HG02588 (cell line): ENCODE data around the gene LLGL1.

ENCODE experiments used
- ATAC-seq: cut with Tn5 transposase; IDR thresholded peaks from one replicate; pipeline ENCODE4 v1.9.1; 2021; ENCODE audit warnings: mild to moderate bottlenecking, moderate library complexity; ENCODE audit not compliant: unreplicated experiment

The LLGL1 gene

DNA sequence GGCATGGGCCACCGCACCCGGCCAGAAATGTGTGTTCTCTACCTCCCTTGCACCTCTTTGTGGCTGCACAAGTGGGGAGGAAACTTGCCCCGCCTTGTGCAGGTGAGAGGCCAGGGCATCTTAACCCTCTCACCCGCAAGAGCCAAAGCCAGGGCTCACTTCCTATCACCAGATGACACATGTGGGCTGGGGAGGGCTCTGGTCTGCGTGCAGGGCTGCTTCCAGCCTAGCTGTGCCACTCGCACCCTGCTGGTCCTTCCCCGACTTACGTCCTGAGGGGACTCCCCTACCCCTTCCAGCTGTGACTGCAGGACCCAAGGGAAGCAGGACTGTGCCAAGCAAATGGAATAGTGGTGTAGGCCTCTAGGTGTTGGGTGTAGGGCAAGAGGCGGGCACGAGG lies 41.9 kb downstream of the LLGL1 start:
- ATAC-seq: no peak

DNA sequence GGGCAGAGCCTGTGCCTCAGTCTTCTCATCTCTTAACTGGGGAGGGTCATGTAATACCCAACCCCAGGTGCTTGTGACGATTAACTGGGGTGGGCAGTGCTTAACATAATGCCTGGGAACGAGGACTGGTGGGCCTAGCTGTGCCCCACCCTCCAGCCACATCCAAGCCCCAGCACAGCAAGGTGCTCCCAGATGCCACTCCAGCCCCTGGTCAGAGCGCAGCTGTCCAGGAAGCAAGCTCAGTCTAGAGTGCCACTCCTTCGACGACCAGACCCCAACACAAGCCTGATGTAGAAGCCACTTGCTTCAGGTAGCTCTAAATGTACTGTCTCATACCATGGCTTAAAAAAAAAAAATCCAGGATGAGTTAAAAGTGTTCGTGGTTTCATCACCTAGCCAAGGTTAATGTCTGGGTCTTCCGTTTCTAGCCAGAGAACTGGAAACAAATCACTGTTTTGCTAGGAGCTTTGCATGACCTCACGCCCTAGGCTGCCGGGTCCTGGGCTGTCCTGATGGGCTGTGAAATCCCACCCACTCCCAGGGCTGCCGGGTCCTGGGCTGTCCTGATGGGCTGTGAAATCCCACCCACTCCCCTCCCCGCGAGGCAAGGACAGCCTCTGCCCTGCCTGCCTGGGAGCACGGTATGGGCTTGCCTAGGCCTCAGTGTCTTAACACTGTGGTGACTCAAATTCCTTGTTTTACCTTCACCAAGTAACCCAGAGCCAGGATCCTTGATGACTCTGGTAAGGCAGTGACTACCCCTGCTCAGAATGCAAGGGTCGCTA lies 42.7 kb downstream of the LLGL1 start:
- ATAC-seq: no peak

DNA sequence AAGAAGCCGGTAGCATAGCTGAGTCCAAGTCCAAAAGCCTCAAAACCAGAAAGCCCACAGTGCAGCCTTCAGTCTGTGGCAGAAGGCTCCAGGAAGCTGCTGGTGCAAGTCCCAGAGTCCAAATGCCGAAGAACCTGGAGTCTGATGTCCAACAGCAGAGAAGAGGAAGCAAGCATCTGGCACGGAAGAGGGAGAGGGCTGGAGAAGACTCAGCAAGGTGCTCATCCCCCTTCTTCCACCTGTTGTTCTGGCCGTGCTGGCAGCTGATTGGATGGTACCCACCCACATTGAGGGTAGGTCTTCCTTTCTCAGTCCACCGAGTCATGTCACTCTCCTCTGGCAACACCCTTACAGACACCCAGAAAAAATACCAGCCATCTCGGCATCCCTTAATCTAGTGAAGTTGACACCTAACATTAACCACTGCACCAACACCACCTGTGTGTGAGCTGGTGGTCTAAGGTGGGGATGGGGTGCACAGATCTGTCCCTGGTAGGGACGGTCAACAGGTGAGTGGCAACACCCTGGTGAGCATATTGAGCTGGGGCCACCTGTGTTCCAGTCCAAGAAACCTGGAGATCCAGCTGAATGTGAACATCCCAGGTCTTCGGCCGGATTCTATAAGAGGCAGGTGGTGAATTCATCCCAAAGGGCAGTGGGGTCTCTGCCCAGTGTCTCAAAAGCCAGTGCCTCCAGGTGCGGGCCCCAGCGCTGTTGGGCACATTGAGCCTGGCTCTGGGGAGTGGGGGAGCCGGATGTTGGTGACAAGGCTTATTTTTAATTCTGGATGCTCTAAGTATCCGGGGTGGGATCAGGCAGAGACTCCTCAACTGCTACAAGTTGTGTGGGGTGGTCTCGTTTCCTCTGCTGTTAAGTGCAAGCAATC lies 44.9 kb downstream of the LLGL1 start:
- no peak for ATAC-seq

DNA sequence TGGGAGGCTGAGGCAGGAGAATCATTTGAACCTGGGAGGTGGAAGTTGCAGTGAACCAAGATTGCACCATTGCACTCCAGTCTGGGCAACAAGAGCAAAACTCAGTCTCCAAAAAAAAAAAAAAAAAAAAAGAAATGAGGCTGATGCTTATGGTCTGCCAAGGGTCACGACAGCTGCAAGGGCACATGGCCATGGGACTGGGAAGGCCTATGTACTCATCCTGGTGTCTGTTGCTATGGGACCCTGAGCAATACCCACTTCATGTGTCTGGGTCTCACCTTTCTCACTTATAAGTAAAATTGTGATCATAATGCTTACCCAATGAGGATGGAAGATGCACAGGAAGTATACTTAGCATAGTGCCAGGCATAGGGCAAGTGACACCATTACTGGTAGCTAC lies 51.6 kb downstream of the LLGL1 start:
- no peak for ATAC-seq

DNA sequence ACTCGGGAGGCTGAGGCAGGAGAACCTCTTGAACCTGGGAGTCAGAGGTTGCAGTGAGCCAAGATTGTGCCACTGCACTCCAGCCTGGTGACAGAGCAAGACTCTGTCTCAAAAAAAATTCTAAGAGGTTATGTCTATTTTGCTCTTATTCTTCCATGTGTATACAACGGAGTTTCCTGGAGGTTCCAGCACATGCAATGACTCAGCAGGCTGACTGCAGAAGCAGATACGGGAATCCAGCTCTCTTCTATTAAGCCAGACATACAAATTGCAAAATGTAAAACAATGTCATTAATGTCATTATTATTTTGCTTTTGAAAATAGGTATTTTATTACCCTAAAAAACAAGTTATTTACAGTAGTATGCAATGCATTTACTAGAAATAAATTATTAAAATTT lies 53.4 kb downstream of the LLGL1 start:
- no peak for ATAC-seq

DNA sequence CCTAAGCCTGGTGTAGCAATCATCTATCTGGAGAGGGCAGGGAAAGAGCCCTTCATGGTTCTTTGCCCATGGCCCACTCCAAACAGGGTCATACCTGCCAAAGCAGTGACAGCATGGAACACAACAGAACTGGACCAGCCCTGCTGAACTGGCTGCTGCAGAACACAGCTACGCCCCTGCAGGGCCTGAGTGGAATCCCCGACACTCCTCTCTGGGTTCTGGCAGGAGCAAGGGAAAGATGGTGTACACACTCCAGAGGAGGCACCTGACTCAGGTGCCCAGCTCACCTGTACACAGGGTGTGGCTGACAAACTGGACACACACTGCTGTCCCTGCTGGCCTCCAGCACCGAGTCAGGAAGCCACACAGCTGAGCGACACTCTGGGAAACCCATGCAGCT lies 54.8 kb downstream of the LLGL1 start:
- ATAC-seq: no peak

- no peak for ATAC-seq
Observed at GRCh38 chr17:18280766-18281371, 55.4 kb downstream of the LLGL1 start.

- no peak for ATAC-seq
Observed at GRCh38 chr17:18281788-18282187, 56.4 kb downstream of the LLGL1 start.

DNA sequence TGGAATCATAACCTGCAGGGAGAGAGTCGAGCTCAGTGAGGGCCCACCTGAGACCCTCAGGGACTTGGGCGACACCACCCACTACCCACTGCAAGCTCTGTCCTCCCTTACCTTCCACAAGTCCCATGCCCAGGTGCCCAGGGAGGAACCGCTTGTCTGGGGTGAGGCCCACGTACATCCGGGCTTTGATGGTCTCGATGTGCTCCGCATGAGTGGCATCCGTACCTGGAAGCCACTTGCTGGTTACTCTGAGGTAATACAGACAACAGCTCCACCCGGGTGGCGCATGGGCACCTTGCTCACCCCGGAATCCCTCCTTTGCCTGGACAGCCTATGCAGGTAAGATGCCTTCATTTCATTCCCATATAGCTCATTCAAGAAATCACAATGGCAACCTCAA lies 59.9 kb downstream of the LLGL1 start:
- no peak for ATAC-seq

DNA sequence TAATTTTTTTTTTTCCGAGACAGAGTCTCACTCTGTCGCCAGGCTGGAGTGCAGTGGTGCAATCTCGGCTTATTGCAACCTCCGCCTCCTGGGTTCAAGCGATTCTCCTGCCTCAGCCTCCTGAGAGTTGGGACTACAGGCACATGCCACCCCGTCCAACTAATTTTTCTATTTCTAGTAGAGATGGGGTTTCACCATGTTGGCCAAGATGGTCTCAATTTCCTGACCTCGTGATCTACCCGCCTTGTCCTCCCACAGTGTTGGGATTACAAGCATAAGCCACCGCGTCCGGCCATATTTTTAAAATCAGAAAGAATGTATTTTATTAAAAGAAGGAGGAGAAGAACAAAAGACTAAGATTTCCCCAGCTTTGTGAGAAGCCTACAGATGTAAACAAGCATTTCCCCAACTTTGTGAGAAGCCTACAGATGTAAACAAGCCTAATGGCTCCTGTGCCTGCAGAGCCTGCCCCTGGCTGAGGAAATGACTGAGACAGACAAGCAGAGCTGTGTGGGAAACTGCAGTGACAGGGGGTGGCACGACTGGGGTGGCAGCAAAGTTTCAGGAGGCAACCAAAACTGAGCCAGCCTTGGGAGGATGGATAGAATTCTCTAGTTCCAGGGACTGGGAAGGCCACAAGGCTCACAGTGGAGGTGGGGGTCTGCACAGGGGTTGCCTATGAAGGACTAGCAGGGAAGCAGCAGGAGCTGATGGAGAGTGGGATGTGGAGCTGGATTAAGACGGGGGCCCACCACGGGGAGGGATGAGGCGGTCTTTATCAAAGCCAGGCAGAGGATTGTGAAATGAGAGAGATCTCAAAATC lies 66.5 kb downstream of the LLGL1 start:
- ATAC-seq: no peak
